HEK293 (cell line): ENCODE measurements around the gene CHMP4A.

Experiments used
- CTCF ChIP-seq: fragments of 450-650 bp; formaldehyde crosslinking; IDR thresholded peaks from 2 replicates; pipeline ENCODE4 v1.5.1; 2016; ENCODE audit warnings: missing biosample characterization, missing genetic modification characterization
- SP2 ChIP-seq: fragments of 450-650 bp; formaldehyde crosslinking; IDR thresholded peaks from 2 replicates; pipeline ENCODE4 v1.5.1; 2016; ENCODE audit warnings: missing biosample characterization, missing genetic modification characterization
- YY1 ChIP-seq: fragments of 450-650 bp; formaldehyde crosslinking; IDR thresholded peaks from 2 replicates; pipeline ENCODE4 v1.5.1; 2018; ENCODE audit warnings: missing biosample characterization, missing genetic modification characterization
- ZNF426 ChIP-seq: fragments of 450-650 bp; formaldehyde crosslinking; IDR thresholded peaks from 2 replicates; pipeline ENCODE4 v1.5.1; 2017; ENCODE audit warnings: missing biosample characterization, missing genetic modification characterization, mild to moderate bottlenecking, inconsistent platforms, moderate library complexity
- ZNF510 ChIP-seq: fragments of 450-650 bp; formaldehyde crosslinking; IDR thresholded peaks from 2 replicates; pipeline ENCODE4 v1.5.1; 2018; ENCODE audit warnings: mild to moderate bottlenecking, missing genetic modification characterization, missing biosample characterization; ENCODE audit not compliant: insufficient replicate concordance
- ZNF530 ChIP-seq: fragments of 450-650 bp; formaldehyde crosslinking; IDR thresholded peaks from 2 replicates; pipeline ENCODE4 v1.5.1; 2016; ENCODE audit warnings: low read depth, missing biosample characterization, missing genetic modification characterization
- ZNF660 ChIP-seq: fragments of 450-650 bp; IDR thresholded peaks from 2 replicates; pipeline ENCODE4 v1.5.1; 2018; ENCODE audit warnings: missing biosample characterization, mild to moderate bottlenecking, missing genetic modification characterization
- TF ChIP-seq, protein P1 (sequence below): fragments of 450-650 bp; formaldehyde crosslinking; IDR thresholded peaks from 2 replicates; pipeline ENCODE4 v1.5.1; 2016; ENCODE audit warnings: missing biosample characterization, missing genetic modification characterization
- TF ChIP-seq, protein P2 (sequence below): fragments of 450-650 bp; formaldehyde crosslinking; IDR thresholded peaks from 2 replicates; pipeline ENCODE4 v1.5.1; 2017; ENCODE audit warnings: missing biosample characterization, missing genetic modification characterization
- TF ChIP-seq, protein P3 (sequence below): fragments of 450-650 bp; formaldehyde crosslinking; IDR thresholded peaks from 2 replicates; pipeline ENCODE4 v1.5.1; 2016; ENCODE audit warnings: missing biosample characterization, missing genetic modification characterization
- TF ChIP-seq, protein P4 (sequence below): fragments of 450-650 bp; formaldehyde crosslinking; IDR thresholded peaks from 2 replicates; pipeline ENCODE4 v1.5.1; 2016; ENCODE audit warnings: missing biosample characterization, missing genetic modification characterization

DNA sequence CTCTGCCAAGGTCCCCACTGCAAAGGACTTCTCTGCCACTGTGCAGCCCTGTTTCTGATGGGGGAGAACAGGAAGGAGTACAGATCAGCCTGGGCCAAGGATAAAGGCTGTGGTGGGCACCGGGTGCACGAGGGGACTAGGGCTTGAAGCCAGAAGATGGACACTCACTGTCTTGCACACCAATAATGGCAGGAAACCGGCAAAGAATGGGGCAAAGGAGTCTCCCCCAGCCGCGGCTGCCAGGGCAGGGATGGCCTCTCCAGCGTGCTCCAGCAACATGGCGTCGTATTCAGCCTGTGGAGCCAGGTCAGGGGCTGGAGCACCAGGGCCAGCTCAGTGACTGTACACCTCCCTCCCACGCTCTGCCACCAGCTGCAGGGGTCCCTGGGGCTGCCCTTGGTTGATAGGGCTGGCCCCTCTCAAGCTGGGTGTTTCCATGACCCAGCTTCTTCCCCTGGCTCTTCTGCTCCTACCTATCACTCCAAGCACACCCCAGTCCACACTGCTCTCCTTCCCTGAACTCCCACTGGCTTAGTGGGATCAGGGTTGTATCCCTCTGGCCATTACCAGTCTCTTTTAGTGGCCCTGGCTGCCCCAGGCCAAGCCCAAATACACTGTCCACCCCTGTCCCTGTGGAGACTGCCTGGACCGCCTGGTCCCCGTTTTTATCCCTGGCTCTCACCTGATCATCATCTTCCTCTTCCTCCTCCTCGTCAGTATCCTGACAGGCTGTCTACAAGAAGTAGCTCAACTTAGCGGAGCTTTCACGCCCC, 31.0 kb downstream of the CHMP4A start:
- TF ChIP-seq ZNF426 (no peak), YY1 (tag by site-specific recombination) (no peak), CTCF (tag by site-specific recombination) (no peak), ZNF510 (tag by site-specific recombination) (no peak), SP2 (tag by site-specific recombination) (no peak), ZNF530 (tag by site-specific recombination) (no peak), ZNF660 (tag by site-specific recombination) (no peak)
- TF ChIP-seq, protein P1, sequence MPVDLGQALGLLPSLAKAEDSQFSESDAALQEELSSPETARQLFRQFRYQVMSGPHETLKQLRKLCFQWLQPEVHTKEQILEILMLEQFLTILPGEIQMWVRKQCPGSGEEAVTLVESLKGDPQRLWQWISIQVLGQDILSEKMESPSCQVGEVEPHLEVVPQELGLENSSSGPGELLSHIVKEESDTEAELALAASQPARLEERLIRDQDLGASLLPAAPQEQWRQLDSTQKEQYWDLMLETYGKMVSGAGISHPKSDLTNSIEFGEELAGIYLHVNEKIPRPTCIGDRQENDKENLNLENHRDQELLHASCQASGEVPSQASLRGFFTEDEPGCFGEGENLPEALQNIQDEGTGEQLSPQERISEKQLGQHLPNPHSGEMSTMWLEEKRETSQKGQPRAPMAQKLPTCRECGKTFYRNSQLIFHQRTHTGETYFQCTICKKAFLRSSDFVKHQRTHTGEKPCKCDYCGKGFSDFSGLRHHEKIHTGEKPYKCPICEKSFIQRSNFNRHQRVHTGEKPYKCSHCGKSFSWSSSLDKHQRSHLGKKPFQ: no peak
- TF ChIP-seq, protein P2, sequence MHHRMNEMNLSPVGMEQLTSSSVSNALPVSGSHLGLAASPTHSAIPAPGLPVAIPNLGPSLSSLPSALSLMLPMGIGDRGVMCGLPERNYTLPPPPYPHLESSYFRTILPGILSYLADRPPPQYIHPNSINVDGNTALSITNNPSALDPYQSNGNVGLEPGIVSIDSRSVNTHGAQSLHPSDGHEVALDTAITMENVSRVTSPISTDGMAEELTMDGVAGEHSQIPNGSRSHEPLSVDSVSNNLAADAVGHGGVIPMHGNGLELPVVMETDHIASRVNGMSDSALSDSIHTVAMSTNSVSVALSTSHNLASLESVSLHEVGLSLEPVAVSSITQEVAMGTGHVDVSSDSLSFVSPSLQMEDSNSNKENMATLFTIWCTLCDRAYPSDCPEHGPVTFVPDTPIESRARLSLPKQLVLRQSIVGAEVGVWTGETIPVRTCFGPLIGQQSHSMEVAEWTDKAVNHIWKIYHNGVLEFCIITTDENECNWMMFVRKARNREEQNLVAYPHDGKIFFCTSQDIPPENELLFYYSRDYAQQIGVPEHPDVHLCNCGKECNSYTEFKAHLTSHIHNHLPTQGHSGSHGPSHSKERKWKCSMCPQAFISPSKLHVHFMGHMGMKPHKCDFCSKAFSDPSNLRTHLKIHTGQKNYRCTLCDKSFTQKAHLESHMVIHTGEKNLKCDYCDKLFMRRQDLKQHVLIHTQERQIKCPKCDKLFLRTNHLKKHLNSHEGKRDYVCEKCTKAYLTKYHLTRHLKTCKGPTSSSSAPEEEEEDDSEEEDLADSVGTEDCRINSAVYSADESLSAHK (tag by site-specific recombination): no peak
- TF ChIP-seq, protein P3, sequence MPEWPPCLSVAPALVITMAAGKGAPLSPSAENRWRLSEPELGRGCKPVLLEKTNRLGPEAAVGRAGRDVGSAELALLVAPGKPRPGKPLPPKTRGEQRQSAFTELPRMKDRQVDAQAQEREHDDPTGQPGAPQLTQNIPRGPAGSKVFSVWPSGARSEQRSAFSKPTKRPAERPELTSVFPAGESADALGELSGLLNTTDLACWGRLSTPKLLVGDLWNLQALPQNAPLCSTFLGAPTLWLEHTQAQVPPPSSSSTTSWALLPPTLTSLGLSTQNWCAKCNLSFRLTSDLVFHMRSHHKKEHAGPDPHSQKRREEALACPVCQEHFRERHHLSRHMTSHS (tag by site-specific recombination): no peak
- TF ChIP-seq, protein P4, sequence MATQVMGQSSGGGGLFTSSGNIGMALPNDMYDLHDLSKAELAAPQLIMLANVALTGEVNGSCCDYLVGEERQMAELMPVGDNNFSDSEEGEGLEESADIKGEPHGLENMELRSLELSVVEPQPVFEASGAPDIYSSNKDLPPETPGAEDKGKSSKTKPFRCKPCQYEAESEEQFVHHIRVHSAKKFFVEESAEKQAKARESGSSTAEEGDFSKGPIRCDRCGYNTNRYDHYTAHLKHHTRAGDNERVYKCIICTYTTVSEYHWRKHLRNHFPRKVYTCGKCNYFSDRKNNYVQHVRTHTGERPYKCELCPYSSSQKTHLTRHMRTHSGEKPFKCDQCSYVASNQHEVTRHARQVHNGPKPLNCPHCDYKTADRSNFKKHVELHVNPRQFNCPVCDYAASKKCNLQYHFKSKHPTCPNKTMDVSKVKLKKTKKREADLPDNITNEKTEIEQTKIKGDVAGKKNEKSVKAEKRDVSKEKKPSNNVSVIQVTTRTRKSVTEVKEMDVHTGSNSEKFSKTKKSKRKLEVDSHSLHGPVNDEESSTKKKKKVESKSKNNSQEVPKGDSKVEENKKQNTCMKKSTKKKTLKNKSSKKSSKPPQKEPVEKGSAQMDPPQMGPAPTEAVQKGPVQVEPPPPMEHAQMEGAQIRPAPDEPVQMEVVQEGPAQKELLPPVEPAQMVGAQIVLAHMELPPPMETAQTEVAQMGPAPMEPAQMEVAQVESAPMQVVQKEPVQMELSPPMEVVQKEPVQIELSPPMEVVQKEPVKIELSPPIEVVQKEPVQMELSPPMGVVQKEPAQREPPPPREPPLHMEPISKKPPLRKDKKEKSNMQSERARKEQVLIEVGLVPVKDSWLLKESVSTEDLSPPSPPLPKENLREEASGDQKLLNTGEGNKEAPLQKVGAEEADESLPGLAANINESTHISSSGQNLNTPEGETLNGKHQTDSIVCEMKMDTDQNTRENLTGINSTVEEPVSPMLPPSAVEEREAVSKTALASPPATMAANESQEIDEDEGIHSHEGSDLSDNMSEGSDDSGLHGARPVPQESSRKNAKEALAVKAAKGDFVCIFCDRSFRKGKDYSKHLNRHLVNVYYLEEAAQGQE (tag by site-specific recombination): no peak
